Calu3 (cell line): ENCODE results near the gene RERE. TPM values are rescaled to one million over a fixed set of nuclear protein-coding genes. Genes with fewer than 3 reads are reported as not detected.

Experiments used
- BruUV-seq: library from RNA; stranded (reverse); fragments of 400-500 nt; replicated peaks from 2 replicates; lab custom pipeline; 2021; lab: Mats Ljungman, UMichigan
- CTCF ChIA-PET: fragments of 300-600 bp; sonication (Branson Sonifier 250); formaldehyde crosslinking; loops from one replicate; lab custom pipeline; 2022; ENCODE audit warnings: antibody characterized with exemption; lab: Charles Lee
- DNase-seq: peaks from one replicate; pipeline ENCODE4 v3.0.0; 2022
- H3K27ac Mint-ChIP-seq: one replicate; pipeline ENCODE4 v1.8.0; 2022; ENCODE audit warnings: mixed read lengths; ENCODE audit not compliant: unreplicated experiment
- H3K27me3 Mint-ChIP-seq: one replicate; pipeline ENCODE4 v1.8.0; 2022; ENCODE audit warnings: mixed read lengths; ENCODE audit not compliant: unreplicated experiment
- H3K36me3 Mint-ChIP-seq: one replicate; pipeline ENCODE4 v1.8.0; 2022; ENCODE audit warnings: mild to moderate bottlenecking, moderate library complexity, mixed read lengths; ENCODE audit not compliant: insufficient read depth, unreplicated experiment
- H3K4me1 Mint-ChIP-seq: one replicate; pipeline ENCODE4 v1.8.0; 2022; ENCODE audit warnings: mild to moderate bottlenecking, low read depth, mixed read lengths; ENCODE audit not compliant: unreplicated experiment
- H3K4me3 Mint-ChIP-seq: one replicate; pipeline ENCODE4 v1.8.0; 2022; ENCODE audit warnings: mild to moderate bottlenecking, low read depth, moderate library complexity, mixed read lengths; ENCODE audit not compliant: unreplicated experiment
- H3K9me3 Mint-ChIP-seq: one replicate; pipeline ENCODE4 v1.8.0; 2022; ENCODE audit warnings: low read depth, mixed read lengths; ENCODE audit not compliant: unreplicated experiment
- intact Hi-C: fragments of 100-400 bp; cut with micrococcal nuclease; formaldehyde crosslinking; loops from one replicate; pipeline ENCODE4 v1.10.0; 2022; ENCODE audit not compliant: unreplicated experiment
- total RNA-seq: library from RNA; stranded (reverse); gene quantifications from 2 replicates; pipeline ENCODE4 v1.2.3, GENCODE V29; 2022
- TF ChIP-seq, protein P1 (sequence below): fragments of 200-600 bp; IDR thresholded peaks from one replicate; pipeline ENCODE4 v1.8.0; 2022; ENCODE audit warnings: antibody characterized with exemption; ENCODE audit not compliant: unreplicated experiment

Gene RERE
- total RNA-seq, 1 experiment from 2014 or later, result 45.9 TPM

DNA sequence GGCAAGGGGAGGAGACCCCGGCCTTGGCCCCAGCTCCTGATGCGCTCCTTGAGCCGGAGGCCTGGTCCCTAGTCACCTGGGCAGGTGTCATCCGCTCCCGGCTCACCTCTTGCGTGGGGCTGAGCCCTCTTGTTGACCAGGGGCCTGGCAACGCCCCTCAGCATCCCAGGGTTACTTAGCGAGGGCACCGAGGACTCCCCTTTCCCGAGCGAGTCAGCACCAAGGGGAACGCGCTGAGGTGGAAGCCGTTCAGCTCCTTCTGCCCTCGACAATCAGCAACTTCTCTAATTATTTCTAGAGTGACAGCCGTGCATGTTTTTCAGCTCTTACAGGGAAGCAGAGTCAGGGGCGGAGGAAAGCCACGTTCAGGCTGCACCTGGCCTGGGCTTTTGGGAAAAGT is 499.0 kb downstream of the RERE start:
- Mint-ChIP-seq H3K4me3 (peak overlapping the region; percentile 69), H3K27me3 (no peaks in the 10 kb centered on the region), H3K4me1 (peaks cover 29% of the 10 kb centered on the region), H3K36me3 (peaks cover 11% of the 10 kb centered on the region), H3K27ac (no peak overlapping the region), H3K9me3 (no peaks in the 10 kb centered on the region)
- CTCF ChIA-PET, result no interaction called here
- TF ChIP-seq, protein P1, sequence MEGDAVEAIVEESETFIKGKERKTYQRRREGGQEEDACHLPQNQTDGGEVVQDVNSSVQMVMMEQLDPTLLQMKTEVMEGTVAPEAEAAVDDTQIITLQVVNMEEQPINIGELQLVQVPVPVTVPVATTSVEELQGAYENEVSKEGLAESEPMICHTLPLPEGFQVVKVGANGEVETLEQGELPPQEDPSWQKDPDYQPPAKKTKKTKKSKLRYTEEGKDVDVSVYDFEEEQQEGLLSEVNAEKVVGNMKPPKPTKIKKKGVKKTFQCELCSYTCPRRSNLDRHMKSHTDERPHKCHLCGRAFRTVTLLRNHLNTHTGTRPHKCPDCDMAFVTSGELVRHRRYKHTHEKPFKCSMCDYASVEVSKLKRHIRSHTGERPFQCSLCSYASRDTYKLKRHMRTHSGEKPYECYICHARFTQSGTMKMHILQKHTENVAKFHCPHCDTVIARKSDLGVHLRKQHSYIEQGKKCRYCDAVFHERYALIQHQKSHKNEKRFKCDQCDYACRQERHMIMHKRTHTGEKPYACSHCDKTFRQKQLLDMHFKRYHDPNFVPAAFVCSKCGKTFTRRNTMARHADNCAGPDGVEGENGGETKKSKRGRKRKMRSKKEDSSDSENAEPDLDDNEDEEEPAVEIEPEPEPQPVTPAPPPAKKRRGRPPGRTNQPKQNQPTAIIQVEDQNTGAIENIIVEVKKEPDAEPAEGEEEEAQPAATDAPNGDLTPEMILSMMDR, result no peak
- no TSS peak for BruUV-seq
- intact Hi-C loops, result loop anchor here (10.0 kb wide), 2 partner anchors 64 to 224 kb away; no protein-coding TSS in a partner anchor
- no peak for DNase-seq

DNA sequence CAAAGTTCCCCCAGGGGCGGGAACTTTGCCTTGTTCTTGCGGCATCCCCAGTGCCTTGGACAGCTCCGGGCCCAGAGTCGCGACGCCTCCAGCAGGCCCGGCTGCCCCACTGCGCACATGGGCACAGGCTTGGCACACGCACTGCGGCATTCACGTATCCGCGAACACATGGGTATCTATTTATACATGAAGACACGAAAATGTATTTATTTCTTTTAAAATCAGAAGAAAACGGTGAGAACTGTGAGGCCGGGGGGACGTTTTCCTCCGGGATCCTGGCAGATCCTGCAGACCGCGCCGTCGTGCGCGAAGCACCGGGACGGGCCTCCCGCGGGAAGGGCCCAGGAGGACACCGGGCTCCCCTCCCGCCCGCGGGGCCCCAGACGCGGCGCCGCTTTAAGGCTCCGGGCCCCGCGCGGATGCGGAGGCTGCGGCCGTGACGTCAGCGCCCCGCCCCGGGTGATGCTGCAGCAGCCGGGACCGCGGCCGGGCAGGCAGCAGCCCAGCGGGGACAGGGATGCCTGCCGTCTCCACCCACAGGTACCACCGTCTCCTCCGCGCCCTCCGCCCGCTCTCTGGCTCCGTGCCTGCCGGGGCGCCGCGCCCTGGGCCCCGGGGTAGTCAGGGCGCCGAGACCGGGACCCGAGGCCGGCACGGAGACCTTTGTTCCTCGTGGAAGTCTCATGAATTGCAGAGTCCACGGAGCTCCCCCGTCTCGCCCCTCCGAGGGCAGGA is 499.6 kb downstream of the RERE start, which contains the start of gene SLC45A1:
TSS of gene SLC45A1 (plus strand) at position 468 of the 735 bp plus-strand sequence. CDS start 6,216 bp downstream, outside the sequence.
- TF ChIP-seq, protein P1, result no peak
- H3K27ac Mint-ChIP-seq, result no peak within 1 kb of the TSS
- H3K27me3 Mint-ChIP-seq, result no peaks in the 10 kb centered on the region
- BruUV-seq, result no TSS peak
- no peaks in the 10 kb centered on the region for H3K9me3 Mint-ChIP-seq
- peaks cover 11% of the 10 kb centered on the region for H3K36me3 Mint-ChIP-seq
- peak; percentile 65 for DNase-seq
- intact Hi-C loops, result loop anchor here (10.0 kb wide), 2 partner anchors 63 to 223 kb away; no protein-coding TSS in a partner anchor
- H3K4me1 Mint-ChIP-seq, result peaks cover 36% of the 10 kb centered on the region
- peak within 1 kb of the TSS; percentile 69 for H3K4me3 Mint-ChIP-seq
- CTCF ChIA-PET, result no interaction called here

DNA sequence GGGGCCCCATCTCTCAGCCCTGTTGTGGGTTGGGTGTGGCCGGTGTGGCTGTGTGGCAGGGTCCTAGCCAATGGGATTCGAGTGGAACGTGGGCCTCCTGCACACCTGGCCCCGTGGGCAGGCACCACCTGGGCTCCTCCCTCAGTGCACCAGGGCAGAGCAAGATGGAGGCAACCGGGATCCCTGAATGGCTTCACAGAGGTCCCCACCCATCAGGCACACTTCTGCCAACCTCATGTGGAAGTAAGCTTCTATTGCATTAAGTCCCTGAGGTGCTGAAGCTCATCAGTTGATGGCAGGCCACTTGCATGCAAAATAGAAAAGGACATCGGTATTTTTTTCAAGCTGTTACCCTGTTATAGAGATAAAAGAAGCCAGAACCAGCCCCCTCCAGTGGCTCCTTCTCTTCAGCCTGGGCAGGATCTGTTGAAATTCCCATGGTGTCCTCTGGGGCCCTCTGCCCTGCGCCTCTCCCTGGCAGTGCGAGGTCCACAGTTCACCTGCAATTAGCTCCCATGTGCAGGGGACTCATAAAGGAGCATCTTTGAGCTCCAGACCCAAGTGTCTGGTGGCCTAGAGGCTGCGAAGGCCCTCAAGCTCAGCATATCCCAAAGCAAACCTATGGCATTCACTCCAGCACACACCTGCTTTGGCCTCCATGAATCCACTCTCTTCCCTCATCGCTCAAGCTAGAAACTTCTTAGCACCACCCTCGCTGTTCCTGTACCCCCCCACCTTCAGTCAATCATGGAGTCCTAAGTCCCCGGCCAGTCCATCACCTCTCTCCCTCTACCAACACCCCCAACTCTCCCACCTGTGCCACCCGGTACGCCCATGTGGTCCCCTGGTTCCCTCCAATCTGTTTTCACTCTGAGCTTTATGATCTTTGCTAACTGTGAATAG is 501.6 kb downstream of the RERE start:
- CTCF ChIA-PET, result interaction anchor here (0.6 to 1.9 kb wide), 6 partner anchors 21 to 1940 kb away, joined by 3 to 10 read pairs (median 4); no protein-coding TSS in a partner anchor

More for the DNA sequence above, 501.6 kb downstream of the RERE start:
- H3K9me3 Mint-ChIP-seq, result no peaks in the 10 kb centered on the region
- peaks cover 38% of the 10 kb centered on the region for H3K4me1 Mint-ChIP-seq
- no TSS peak for BruUV-seq
- no peaks in the 10 kb centered on the region for H3K27me3 Mint-ChIP-seq
- peaks cover 11% of the 10 kb centered on the region for H3K36me3 Mint-ChIP-seq
- TF ChIP-seq, protein P1, result no peak
- intact Hi-C loops, result loop anchor here (10.0 kb wide), 2 partner anchors 61 to 221 kb away; no protein-coding TSS in a partner anchor
- no peak overlapping the region for H3K4me3 Mint-ChIP-seq
- no peak overlapping the region for H3K27ac Mint-ChIP-seq
- DNase-seq, result peak; percentile 13
